ENCODE measurements around the gene SOCS3.
A peak's percentile ranks its signal among the peaks of the same experiment; 100 is the strongest.

SOCS3 gene

GRCh38 chr17:78390241-78391050 lies 30.6 kb upstream of the SOCS3 start:
- no peak for DNase-seq

GRCh38 chr17:78387977-78388941 lies 28.4 kb upstream of the SOCS3 start:
- DNase-seq = no peak

- no peak for DNase-seq
Observed at GRCh38 chr17:78384479-78385175, 24.8 kb upstream of the SOCS3 start.

GRCh38 chr17:78383725-78384471 lies 24.0 kb upstream of the SOCS3 start:
- no peak for DNase-seq

- peak; percentile 73 for DNase-seq
Observed at GRCh38 chr17:78381601-78382232, 21.8 kb upstream of the SOCS3 start.

- DNase-seq = no peak
Observed at GRCh38 chr17:78380370-78380769, 20.5 kb upstream of the SOCS3 start.

- no peak for DNase-seq
Observed at GRCh38 chr17:78379131-78379491, 19.2 kb upstream of the SOCS3 start.

GRCh38 chr17:78378225-78379130 lies 18.6 kb upstream of the SOCS3 start, which contains the start of gene PGS1:
Gene PGS1, plus strand, starts transcription at chr17:78378649. Its CDS starts 17 bp downstream, at chr17:78378666.
- peak; percentile 81 for DNase-seq

- no peak for DNase-seq
Observed at GRCh38 chr17:78377858-78378224, 18.0 kb upstream of the SOCS3 start.

- no peak for DNase-seq
Observed at GRCh38 chr17:78376161-78376560, 16.3 kb upstream of the SOCS3 start.

- no peak for DNase-seq
Observed at GRCh38 chr17:78375401-78376151, 15.7 kb upstream of the SOCS3 start.

GRCh38 chr17:78374631-78375274 lies 14.9 kb upstream of the SOCS3 start:
- no peak for DNase-seq

GRCh38 chr17:78374189-78374588 lies 14.3 kb upstream of the SOCS3 start:
- DNase-seq = no peak

GRCh38 chr17:78372841-78373240 lies 13.0 kb upstream of the SOCS3 start:
- DNase-seq = no peak

GRCh38 chr17:78371056-78371455 lies 11.2 kb upstream of the SOCS3 start:
- no peak for DNase-seq

GRCh38 chr17:78369791-78370381 lies 10.0 kb upstream of the SOCS3 start:
- DNase-seq = no peak

- no peak for DNase-seq
Observed at GRCh38 chr17:78368854-78369495, 9.1 kb upstream of the SOCS3 start.

GRCh38 chr17:78368348-78368747 lies 8.5 kb upstream of the SOCS3 start:
- no peak for DNase-seq
